CD14-positive monocyte (primary cell): ENCODE measurements around the gene STX17. TPM values are rescaled to one million over a fixed set of nuclear protein-coding genes. Genes with fewer than 3 reads are reported as not detected.
A peak's percentile ranks its signal among the peaks of the same experiment; 100 is the strongest.

ENCODE experiments used
- DNase-seq, 3 donors: peaks; one replicate each; pipeline ENCODE4 v3.0.0-alpha.2; 2011 to 2022
- H2AFZ ChIP-seq: 2 replicates; pipeline ENCODE4 v1.6.0; 2012; ENCODE audit warnings: mild to moderate bottlenecking, low read depth, low read length, inconsistent platforms; ENCODE audit not compliant: insufficient read depth, poor library complexity, severe bottlenecking
- H3K27ac ChIP-seq, 2 donors: 1 replicate in 1 of 2; 2 replicates in 1 of 2; pipeline ENCODE4 v1.5.1; 2012 to 2013; ENCODE audit warnings: low read length in 2 of 2, control low read depth in 1 of 2, inconsistent platforms in 1 of 2, low read depth in 1 of 2, mild to moderate bottlenecking in 1 of 2
- H3K27me3 ChIP-seq, 2 donors: one replicate each; pipeline versions ENCODE4 v1.6.0 to v1.6.1; 2011 to 2013; ENCODE audit warnings: low read length in 2 of 2; ENCODE audit not compliant: control insufficient read depth in 2 of 2, insufficient read depth in 2 of 2
- H3K36me3 ChIP-seq, 2 donors: replicated peaks in 1 of 2; 1 replicate in 1 of 2; 2 replicates in 1 of 2; pipeline versions ENCODE4 v1.5.1 to v1.6.1; 2012 to 2013; ENCODE audit warnings: low read length in 2 of 2, control low read depth in 1 of 2, inconsistent platforms in 1 of 2, mild to moderate bottlenecking in 1 of 2; ENCODE audit not compliant: insufficient read depth in 2 of 2, control insufficient read depth in 1 of 2
- H3K4me1 ChIP-seq, 2 donors: 1 replicate in 1 of 2; 2 replicates in 1 of 2; pipeline versions ENCODE4 v1.5.1 to v1.6.1; 2012 to 2013; ENCODE audit warnings: low read length in 2 of 2, control low read depth in 1 of 2, inconsistent platforms in 1 of 2, mild to moderate bottlenecking in 1 of 2, moderate library complexity in 1 of 2; ENCODE audit not compliant: insufficient read depth in 2 of 2, control insufficient read depth in 1 of 2
- H3K4me2 ChIP-seq: replicated peaks from 2 replicates; pipeline ENCODE3; 2012; ENCODE audit warnings: low read length, moderate library complexity, mild to moderate bottlenecking; ENCODE audit not compliant: poor library complexity, severe bottlenecking; ENCODE audit errors: extremely low read depth
- H3K4me3 ChIP-seq, 3 experiments: fragments of 200-600 bp in 1 of 3; sonication (generic) in 1 of 3; replicated peaks in 1 of 3; 1 replicate in 2 of 3; 2 replicates in 1 of 3; pipeline ENCODE4 v1.5.1; 2011 to 2013; ENCODE audit warnings: low read length in 3 of 3, mild to moderate bottlenecking in 3 of 3, control low read depth in 2 of 3, low read depth in 2 of 3, inconsistent platforms in 1 of 3, moderate library complexity in 1 of 3
- H3K79me2 ChIP-seq: 2 replicates; pipeline ENCODE4 v1.6.0; 2012; ENCODE audit warnings: mild to moderate bottlenecking, control low read depth, inconsistent platforms, low read length, moderate library complexity; ENCODE audit not compliant: insufficient read depth
- H3K9ac ChIP-seq: 2 replicates; pipeline ENCODE4 v1.6.0; 2017; ENCODE audit warnings: low read length, mild to moderate bottlenecking; ENCODE audit not compliant: insufficient read depth, poor library complexity, severe bottlenecking
- H3K9me3 ChIP-seq, 2 donors: replicated peaks in 1 of 2; 1 replicate in 1 of 2; 2 replicates in 1 of 2; pipeline versions ENCODE4 v1.5.1 to v1.6.1; 2012 to 2013; ENCODE audit warnings: low read length in 2 of 2, control low read depth in 1 of 2; ENCODE audit not compliant: control insufficient read depth in 1 of 2, insufficient read depth in 1 of 2
- H4K20me1 ChIP-seq: 2 replicates; pipeline ENCODE4 v1.6.0; 2012; ENCODE audit warnings: mild to moderate bottlenecking, low read length, control low read depth, moderate library complexity; ENCODE audit not compliant: insufficient read depth
- H3K27ac Mint-ChIP-seq, 7 donors: one replicate each; pipeline ENCODE4 v1.8.0; 2020; ENCODE audit warnings: mild to moderate bottlenecking in 7 of 7, mixed read lengths in 7 of 7, moderate library complexity in 6 of 7, inconsistent platforms in 2 of 7
- H3K27me3 Mint-ChIP-seq, 3 donors: one replicate each; pipeline ENCODE4 v1.8.0; 2021 to 2022; ENCODE audit warnings: low read depth in 3 of 3, mild to moderate bottlenecking in 3 of 3, mixed read lengths in 3 of 3, moderate library complexity in 3 of 3, inconsistent platforms in 1 of 3
- H3K36me3 Mint-ChIP-seq, 2 donors: one replicate each; pipeline ENCODE4 v1.8.0; 2020; ENCODE audit warnings: mixed read lengths in 2 of 2, inconsistent platforms in 1 of 2, mild to moderate bottlenecking in 1 of 2
- H3K4me1 Mint-ChIP-seq: one replicate; pipeline ENCODE4 v1.8.0; 2020; ENCODE audit warnings: mild to moderate bottlenecking, mixed read lengths
- H3K4me3 Mint-ChIP-seq, 2 donors: one replicate each; pipeline ENCODE4 v1.8.0; 2020; ENCODE audit warnings: mild to moderate bottlenecking in 2 of 2, mixed read lengths in 2 of 2, moderate library complexity in 1 of 2
- H3K9me3 Mint-ChIP-seq, 7 donors: one replicate each; pipeline ENCODE4 v1.8.0; 2020 to 2022; ENCODE audit warnings: mixed read lengths in 7 of 7, mild to moderate bottlenecking in 6 of 7, moderate library complexity in 6 of 7, inconsistent platforms in 2 of 7
- WGBS: methylation state at CpG from one replicate; pipeline ENCODE4 v1.1.5; 2013; ENCODE audit warnings: missing lambda C conversion rate; ENCODE audit not compliant: insufficient coverage; 5-methylcytosine and 5-hydroxymethylcytosine counted together
- intact Hi-C, 2 donors: fragments of 100-400 bp; cut with micrococcal nuclease; formaldehyde crosslinking; loops; one replicate each; pipeline versions ENCODE4 v1.15.0 to v1.15.1; 2023
- polyA plus RNA-seq, 3 donors: library from polyadenylated mRNA; depleted of rRNA in 1 of 3; unstranded in 2 of 3; stranded (reverse) in 1 of 3; fragments of 300-500 nt in 2 of 3; fragments of >200 nt in 1 of 3; fragmentation: Illumina TruSeq in 2 of 3; gene quantifications; 1 replicate in 2 of 3; 2 replicates in 1 of 3; pipeline ENCODE4 v1.2.3, GENCODE V29; 2012 to 2021
- TF ChIP-seq, protein P1 (sequence below): fragments of 200-600 bp; IDR thresholded peaks from one replicate; pipeline ENCODE4 v1.8.0; 2022; ENCODE audit warnings: antibody characterized with exemption, mild to moderate bottlenecking

Gene STX17
- polyA plus RNA-seq, 3 donors: 10.3 to 16.8 (median 10.6) TPM

DNA sequence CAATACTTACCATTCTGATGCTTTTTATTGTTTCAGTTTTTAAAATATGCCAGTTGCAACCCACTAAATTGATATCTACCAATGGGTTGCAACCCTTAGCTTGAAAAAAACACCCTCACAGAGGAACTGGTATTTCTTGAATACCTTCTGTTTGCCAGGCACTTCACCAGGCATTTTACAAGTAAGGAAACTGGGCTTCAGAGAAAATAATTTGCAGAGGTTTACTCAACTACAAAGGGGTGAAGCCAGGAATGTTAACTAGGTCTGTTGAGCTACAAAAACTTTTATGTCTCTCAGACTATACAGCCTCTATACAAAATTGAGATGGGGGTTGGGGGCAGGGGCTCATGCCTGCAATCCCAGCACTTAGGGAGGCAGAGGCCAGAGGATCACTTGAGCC, 65.0 kb downstream of the STX17 start:
- H3K4me1 Mint-ChIP-seq: no peaks in the 10 kb centered on the region
- Histone ChIP-seq H3K79me2 (no peaks in the 10 kb centered on the region), H3K4me3 (no peak overlapping the region), H3K27ac (no peak overlapping the region), H3K36me3 (peaks cover 4 to 53% of the 10 kb centered on the region in 2 donors), H2AFZ (no peak overlapping the region), H4K20me1 (no peaks in the 10 kb centered on the region), H3K9me3 (no peaks in the 10 kb centered on the region), H3K9ac (no peak overlapping the region), H3K27me3 (no peaks in the 10 kb centered on the region), H3K4me2 (no peak overlapping the region), H3K4me1 (no peaks in the 10 kb centered on the region)
- peak overlapping the region in 1 of 7 donors; percentile 13 for H3K27ac Mint-ChIP-seq
- no peaks in the 10 kb centered on the region for H3K27me3 Mint-ChIP-seq
- no peak for DNase-seq
- H3K9me3 Mint-ChIP-seq: no peaks in the 10 kb centered on the region
- H3K4me3 Mint-ChIP-seq: no peak overlapping the region
- intact Hi-C loops: no loop called here
- TF ChIP-seq, protein P1, sequence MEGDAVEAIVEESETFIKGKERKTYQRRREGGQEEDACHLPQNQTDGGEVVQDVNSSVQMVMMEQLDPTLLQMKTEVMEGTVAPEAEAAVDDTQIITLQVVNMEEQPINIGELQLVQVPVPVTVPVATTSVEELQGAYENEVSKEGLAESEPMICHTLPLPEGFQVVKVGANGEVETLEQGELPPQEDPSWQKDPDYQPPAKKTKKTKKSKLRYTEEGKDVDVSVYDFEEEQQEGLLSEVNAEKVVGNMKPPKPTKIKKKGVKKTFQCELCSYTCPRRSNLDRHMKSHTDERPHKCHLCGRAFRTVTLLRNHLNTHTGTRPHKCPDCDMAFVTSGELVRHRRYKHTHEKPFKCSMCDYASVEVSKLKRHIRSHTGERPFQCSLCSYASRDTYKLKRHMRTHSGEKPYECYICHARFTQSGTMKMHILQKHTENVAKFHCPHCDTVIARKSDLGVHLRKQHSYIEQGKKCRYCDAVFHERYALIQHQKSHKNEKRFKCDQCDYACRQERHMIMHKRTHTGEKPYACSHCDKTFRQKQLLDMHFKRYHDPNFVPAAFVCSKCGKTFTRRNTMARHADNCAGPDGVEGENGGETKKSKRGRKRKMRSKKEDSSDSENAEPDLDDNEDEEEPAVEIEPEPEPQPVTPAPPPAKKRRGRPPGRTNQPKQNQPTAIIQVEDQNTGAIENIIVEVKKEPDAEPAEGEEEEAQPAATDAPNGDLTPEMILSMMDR: no peak
- peaks cover 37 to 40% of the 10 kb centered on the region in 2 donors for H3K36me3 Mint-ChIP-seq

DNA sequence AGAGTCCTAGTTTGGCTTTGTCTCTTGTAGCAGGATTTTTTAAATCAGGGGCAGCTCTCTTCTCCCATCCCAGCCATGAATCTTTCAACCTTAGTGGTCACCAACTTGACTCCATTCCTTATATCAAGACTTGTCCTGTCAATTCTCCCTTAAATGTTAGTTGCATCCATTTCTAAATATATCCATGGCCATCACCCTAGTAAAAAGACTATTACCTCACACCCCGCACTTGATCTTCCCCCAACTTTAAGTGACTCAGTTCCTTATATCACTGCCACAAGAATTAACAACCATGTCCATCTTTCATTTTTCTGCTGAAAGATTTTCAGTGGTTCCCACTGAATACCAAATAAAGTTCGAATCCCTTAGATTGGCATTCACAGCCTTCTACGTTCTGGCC, 67.0 kb downstream of the STX17 start:
- no peaks in the 10 kb centered on the region for H3K27me3 Mint-ChIP-seq

More for the DNA sequence above, 67.0 kb downstream of the STX17 start:
- TF ChIP-seq, protein P1: no peak
- no peaks in the 10 kb centered on the region for H3K9me3 ChIP-seq
- Mint-ChIP-seq H3K36me3 (peaks cover 33 to 37% of the 10 kb centered on the region in 2 donors), H3K4me3 (no peak overlapping the region), H3K9me3 (no peaks in the 10 kb centered on the region), H3K4me1 (no peaks in the 10 kb centered on the region), H3K27ac (peak overlapping the region in 1 of 7 donors; percentile 34)
- no peak overlapping the region for H3K27ac ChIP-seq
- DNase-seq: no peak
- no peaks in the 10 kb centered on the region for H3K79me2 ChIP-seq
- H3K4me3 ChIP-seq: no peak overlapping the region
- WGBS: 78% methylated on average over 1 of the region's 3 CpGs
- H3K9ac ChIP-seq: no peak overlapping the region
- intact Hi-C loops: no loop called here
- H3K36me3 ChIP-seq: peaks cover 4 to 42% of the 10 kb centered on the region in 2 donors
- H3K27me3 ChIP-seq: no peaks in the 10 kb centered on the region
- no peak overlapping the region for H3K4me2 ChIP-seq
- H3K4me1 ChIP-seq: no peaks in the 10 kb centered on the region
- H2AFZ ChIP-seq: no peak overlapping the region
- H4K20me1 ChIP-seq: no peaks in the 10 kb centered on the region
